ENCODE measurements around the gene FAM170A.

FAM170A gene

GRCh38 chr5:119682372-119682771 lies 53.0 kb downstream of the FAM170A start:
- DNase-seq (ENCODE audit: low read depth) = no peak
- TF ChIP-seq MAX (IDR thresholded peaks at IDR 0.05; ENCODE audit: low read depth, low read length) (no peak), POLR2A (IDR thresholded peaks at IDR 0.05; ENCODE audit: extremely low read depth, insufficient read length) (no peak), MYC (IDR thresholded peaks at IDR 0.05; ENCODE audit: low read depth, low read length) (no peak)
- TF ChIP-seq, protein P1, sequence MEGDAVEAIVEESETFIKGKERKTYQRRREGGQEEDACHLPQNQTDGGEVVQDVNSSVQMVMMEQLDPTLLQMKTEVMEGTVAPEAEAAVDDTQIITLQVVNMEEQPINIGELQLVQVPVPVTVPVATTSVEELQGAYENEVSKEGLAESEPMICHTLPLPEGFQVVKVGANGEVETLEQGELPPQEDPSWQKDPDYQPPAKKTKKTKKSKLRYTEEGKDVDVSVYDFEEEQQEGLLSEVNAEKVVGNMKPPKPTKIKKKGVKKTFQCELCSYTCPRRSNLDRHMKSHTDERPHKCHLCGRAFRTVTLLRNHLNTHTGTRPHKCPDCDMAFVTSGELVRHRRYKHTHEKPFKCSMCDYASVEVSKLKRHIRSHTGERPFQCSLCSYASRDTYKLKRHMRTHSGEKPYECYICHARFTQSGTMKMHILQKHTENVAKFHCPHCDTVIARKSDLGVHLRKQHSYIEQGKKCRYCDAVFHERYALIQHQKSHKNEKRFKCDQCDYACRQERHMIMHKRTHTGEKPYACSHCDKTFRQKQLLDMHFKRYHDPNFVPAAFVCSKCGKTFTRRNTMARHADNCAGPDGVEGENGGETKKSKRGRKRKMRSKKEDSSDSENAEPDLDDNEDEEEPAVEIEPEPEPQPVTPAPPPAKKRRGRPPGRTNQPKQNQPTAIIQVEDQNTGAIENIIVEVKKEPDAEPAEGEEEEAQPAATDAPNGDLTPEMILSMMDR (IDR thresholded peaks at IDR 0.05; ENCODE audit: low read depth, low read length) = no peak
- H3K4me3 ChIP-seq (ENCODE audit: low read depth, low read length) = no peak overlapping the region
